ENCODE results near the gene ABLIM3.

GRCh38 chr5:149299451-149300054 lies 158.3 kb downstream of the ABLIM3 start:
- TF ChIP-seq GATA2 (IDR thresholded peaks at IDR 0.05; ENCODE audit: low read depth, low read length) (no peak), GATA3 (IDR thresholded peaks at IDR 0.05; ENCODE audit: low read depth, low read length) (no peak)

Measured in SH-SY5Y (cell line).